GM21360 (cell line): ENCODE results near the gene PLA2G5.

Experiments used
- ATAC-seq: cut with Tn5 transposase; IDR thresholded peaks from one replicate; pipeline ENCODE4 v1.9.1; 2021; ENCODE audit warnings: mild to moderate bottlenecking, moderate library complexity; ENCODE audit not compliant: unreplicated experiment

Gene PLA2G5

DNA sequence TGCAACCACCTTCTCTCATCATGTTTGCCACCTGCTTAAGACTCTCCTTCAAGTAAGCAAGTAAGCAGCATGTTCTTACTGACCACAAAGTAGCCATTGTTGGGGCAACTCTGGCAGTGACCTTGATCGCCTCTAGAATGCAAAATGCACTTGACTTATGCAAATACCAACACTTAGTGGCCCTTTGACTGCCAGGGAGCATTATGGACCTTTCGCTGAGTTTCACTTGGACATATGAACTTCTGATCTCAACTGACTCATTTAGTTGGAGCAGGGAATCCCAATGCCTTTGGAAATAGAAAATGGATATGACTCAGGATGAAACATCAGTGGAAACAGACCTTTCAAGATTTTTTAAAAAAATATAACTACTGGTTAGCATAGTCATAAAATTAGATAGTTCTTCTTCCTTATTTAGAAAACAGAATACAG, 6.1 kb upstream of the PLA2G5 start:
- ATAC-seq = no peak

DNA sequence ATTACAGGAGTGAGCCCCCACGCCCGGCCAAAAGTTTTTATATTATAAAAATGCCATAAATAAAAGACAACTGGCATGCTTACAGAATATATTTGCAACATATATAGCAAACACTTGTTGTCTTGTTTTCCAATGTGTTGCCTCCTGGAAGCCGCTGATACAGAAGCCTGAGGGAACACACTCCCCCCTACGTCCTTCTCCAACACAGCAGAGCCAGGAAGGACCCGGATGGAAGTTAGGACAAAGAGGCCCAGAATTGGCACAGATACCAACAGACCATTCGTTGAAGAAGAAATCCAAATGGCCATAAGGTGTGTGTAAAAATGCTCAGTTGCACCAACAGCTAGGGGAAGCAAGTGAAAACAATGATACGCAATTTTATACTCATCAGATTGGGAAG, 1.3 kb upstream of the PLA2G5 start:
- no peak for ATAC-seq

DNA sequence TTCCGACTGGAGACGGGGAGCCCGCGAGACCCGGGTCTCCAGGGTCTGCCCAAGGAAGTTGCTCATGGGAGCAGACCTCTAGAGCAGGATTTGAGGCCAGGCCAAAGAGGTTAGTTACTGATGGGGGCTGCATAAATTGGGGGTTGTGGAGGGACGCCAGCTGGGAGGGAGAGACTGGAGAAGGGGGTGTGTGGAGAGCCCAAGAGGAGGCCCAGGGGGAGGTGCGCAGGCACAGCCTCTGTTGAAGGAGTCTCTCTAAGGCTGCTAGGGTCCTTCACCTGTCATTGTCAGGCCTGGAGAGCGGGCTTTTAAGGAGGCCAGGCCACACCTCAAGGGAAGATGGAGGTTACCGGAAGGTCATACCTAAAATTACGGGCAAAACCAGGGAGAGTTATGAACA, 363 bp downstream of the PLA2G5 start:
- ATAC-seq = no peak

DNA sequence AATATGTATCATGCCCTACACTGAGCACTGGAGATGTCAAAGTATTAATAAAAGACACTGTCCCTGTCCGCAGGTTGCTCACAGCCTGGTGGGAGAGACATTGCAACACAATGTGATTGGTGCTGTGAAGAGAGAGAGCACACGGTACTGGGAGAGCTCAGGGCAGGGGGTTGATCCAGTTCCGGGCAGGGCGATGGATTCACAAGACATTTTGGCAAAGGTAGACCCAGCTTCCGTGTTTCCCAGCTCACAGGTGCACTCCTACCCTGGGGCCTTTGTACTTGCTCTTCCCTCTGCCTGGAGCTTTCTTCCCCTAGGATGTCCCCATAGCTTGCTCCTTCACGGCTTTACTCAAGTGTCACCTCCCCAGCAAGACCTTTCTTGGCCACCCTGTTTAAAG, 1.4 kb downstream of the PLA2G5 start:
- no peak for ATAC-seq

DNA sequence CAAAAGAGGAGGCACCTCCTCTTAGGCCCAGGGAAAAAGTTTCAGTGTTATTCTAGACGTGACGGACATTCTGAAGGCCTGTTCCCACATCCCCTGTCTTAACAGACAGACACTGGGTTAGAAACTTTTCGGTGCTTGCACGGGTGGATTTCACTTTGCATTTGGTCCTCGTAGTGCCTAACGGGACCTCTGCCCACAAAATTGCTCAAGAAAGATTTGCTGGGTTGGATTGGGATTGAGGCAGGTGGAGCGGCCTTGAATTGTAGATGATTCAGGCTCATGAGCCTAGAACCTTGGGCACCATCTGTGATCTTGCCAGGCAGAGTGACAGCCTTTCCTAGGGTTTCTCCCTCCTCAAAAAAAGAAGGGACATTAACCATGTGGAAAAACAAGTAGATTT, 2.8 kb downstream of the PLA2G5 start:
- no peak for ATAC-seq

DNA sequence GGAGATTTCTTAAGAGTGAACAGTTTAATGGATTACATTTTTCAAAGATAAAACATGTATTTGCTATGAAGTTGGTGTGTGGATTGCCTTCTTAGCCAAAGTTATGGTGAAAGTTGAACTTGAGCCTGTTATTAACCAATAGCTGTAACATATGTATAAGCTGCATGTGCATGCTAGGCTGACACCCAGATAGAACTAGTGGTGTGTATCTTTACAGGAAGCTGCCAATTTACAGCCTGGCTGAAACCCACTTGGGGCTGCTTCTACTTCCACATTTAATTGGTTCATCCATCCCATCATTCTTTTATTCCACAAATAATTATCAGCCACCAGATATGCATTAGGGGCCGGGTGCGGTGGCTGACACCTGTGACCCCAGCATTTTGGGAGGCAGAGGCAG, 3.3 kb downstream of the PLA2G5 start:
- no peak for ATAC-seq

DNA sequence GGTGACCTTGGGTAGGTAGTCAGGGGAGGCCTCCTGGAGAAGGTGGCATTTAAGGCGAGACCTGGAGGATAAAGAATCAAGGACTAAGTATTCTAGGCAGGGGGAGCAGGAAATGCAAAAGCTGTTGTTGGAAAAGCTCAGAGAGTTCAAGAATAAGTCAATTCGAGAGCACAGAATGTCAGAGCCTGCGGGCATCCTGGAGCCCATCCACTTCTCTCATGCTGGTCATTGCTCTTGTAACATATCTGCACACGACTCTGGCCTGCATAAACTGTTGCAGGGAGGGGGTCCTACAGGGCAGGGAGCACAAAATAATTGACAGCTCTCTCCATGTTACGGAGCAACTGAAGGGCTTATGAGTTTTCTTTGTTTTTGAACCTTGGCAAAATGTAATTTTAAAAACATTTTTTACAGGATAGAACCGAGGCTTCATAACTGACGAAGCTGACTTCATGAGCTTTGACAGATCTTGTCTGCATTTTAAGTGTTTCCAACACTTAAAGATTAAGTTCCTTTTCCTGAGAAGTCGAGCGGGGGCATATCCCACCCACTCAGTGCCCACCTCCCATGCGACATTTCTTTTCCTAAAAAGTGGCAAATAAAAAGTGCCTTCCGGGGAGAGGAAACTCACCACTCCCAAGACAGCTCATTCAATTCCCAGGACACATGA, 4.2 kb downstream of the PLA2G5 start:
- ATAC-seq = no peak

DNA sequence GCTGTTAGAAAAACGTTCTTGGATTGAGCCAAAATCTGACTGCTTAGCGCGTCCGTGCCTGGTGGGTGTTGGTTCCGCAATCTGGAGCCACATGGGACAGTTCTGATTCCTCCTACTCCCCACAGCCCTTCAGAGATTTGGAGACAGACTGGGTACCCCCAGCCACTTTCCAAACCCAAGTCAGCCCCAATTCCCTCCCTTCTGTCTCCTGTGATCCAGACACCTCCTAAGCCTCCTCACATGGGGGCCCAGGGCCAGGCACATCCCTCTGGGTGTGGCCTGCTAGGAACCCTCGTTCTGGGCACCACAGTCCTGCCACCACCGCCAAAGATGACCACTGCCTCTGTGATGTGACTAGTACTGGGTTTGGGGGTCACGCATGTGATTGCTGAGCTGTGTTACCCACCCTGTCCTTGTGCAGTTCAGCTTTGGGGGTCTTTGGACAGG, 4.8 kb downstream of the PLA2G5 start:
- no peak for ATAC-seq

DNA sequence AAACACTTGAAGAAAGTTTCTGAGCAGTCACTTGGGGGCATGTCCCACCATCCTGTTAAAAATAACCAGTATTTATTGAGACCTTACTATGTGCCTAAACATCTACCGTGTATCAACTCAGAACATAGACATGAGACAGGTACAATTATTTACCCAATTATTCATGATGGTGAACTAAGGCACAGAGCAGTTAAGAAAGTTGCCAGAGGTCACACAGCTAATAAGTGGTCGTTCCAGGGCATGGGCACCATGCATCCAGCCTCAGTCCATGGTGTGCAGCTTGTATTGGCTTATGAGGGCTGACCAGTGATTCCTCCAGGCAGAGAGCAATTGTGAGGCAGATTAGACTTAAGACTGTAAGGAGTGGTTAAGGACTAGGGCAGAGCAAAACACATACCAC, 5.4 kb downstream of the PLA2G5 start:
- no peak for ATAC-seq

DNA sequence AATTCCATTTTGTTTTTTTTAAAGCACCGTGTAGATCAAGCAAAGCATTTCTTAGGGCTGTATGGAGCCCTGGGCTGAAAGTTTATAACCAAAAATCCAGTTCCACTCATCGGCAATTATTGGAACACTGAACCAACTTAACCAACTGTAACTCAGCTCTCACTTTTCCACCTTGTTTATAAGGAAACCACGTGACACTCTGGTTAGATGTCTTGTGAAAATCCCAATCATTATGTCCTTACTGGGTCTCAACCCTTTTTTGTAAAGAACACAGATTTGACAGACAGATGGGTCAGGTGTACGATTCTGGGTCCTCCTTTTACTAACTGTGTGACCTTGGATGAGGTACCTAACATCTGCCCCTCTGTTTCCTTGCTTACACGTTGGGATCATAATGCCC, 6.2 kb downstream of the PLA2G5 start:
- ATAC-seq = no peak

DNA sequence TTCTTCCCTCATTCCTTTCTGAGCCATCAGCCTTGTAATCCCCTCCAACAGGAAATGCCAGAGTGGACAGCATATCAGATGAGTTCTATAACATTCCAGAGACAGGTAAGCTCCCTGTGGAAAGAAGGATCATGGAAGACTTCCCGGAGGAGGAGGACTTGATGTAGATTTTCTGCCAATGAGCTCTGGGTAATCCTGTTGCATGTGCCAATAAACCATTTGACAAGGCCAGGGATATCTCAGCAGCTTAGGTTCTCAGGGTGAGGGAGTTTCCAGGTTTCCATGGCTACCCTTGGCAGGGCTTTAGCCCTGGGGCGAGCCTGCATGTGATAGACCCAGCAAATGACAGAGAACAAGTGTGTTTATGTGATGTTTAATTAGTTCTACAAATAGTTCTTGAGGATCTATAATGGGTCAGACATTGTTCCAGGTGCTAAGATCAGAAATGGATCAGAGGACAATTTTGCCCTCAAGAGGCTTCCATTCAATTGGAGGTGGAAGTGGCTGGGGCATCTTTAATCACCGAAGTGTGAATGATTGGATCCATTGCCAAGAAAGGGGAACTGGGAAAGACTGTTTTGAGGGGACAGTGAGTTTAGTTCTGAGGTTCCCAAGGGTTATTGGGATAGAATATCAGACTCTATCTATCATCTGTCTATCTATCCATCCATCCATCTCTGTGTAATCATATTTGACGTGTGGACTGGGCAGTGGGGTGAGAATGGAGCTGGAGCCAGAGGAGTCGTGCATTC, 6.9 kb downstream of the PLA2G5 start:
- ATAC-seq = no peak

DNA sequence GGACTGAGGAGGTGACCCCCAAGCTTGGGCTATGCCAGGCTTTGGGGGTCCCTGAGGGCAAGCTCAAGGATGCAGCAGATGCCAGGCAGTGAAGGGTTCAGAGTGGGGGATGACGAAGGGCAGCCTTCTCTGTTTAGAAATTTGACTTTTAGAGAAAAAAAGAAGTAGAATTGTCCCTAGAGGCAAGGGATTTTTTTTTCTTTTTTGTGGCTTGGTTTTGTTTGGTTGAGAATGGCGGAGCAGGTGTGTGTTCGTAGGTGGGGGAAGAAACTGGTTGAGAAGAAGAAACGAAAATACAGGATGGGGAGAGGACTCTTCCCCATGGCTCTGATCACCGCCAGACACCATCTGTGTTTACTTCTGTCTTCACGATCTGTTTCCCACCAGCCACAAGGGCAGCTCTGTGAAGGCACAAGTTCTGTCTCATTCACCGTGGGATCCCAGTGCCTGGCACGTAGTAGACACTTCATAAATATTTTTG, 8.2 kb downstream of the PLA2G5 start:
- ATAC-seq = no peak

DNA sequence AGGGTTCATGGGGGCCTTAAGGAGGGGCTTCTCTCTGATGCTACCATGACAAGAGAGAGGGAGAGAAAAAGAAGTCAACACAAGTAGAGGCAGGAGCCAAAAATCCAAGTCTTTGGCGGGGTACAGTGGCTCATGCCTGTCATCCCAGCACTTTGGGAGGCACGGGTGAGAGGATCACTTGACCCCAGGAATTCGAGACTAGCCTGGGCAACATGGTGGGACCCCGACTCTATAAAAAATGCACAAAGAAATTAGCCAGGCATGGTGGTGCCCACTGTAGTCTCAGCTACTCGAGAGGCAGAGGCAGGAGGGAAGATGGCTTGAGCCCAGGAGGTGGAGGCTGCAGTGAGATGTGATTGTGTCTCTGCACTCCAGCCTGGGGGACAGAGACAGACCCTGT, 8.7 kb downstream of the PLA2G5 start:
- no peak for ATAC-seq

DNA sequence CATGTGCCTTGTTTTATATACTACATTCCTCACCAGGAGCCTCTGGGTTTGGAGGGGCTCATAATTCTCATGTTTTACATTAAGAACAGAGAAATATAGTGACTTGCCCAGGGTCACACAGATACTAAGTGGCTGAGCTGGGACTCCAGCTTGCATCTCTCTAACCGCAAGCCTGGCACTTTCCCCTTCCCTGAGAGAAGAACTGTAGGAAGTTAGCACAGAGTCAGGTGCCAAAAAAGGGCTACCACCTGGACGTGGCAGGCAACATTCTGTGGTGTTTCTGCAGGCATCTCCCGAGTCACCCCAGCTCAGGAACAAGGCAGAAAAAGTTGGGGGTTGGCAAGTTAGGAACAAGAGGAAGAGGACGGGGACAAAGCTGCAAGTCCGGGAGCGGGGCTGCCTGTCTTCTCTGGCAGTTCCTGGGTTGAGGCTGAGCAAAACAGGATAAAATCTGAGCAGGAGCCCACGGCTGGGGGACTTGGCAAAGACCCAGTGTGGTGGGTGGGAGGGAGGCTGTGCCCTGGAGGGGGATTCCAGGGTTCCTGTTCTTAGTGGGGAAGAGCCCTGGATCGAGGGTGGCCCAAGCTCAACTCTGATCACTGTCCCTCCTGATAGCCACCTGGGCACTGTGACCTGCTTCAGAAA, 9.8 kb downstream of the PLA2G5 start:
- no peak for ATAC-seq

DNA sequence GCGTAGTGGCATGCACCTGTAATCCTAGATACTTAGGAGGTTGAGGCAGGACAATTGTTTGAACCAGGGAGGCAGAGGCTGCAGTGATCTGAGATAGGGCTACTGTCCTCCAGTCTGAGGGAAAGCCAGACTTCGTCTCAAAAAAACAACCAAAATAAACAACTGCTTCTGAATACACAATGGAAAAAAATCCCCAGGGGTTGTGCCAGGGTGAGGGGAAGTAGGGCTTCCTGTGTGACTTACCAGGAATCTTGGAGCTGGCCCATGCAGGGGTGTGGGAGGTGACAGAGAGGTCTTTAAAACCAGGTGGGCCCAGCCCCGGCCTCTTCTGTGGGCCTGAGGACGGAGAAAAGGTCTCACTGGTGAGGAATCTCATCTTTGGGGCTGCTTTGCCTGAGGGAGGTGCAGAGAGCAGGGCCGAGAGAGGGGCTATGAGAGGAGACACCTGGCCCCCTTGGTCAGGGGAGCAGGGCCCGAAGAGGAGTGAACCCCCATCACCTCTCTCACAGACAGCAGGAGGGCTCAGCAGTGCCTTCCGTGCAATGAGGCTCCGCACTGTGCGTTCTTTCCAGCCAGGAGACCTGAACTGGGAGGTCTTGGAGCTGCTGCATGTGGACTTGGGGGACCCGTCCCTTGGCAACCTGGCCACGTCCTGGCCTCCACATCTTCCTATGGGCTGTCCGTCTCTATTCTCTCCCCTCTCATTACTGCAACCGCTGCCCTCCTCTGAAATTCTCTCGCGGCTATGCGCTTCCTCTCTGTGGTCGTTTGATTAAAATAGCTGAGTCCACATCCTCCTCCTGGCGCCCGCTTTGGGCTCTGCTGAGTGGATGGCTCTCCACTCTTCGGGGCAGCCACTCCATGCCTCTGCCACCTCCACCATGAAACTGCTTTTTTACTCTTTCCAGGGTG, 10.7 kb downstream of the PLA2G5 start:
- ATAC-seq = no peak

DNA sequence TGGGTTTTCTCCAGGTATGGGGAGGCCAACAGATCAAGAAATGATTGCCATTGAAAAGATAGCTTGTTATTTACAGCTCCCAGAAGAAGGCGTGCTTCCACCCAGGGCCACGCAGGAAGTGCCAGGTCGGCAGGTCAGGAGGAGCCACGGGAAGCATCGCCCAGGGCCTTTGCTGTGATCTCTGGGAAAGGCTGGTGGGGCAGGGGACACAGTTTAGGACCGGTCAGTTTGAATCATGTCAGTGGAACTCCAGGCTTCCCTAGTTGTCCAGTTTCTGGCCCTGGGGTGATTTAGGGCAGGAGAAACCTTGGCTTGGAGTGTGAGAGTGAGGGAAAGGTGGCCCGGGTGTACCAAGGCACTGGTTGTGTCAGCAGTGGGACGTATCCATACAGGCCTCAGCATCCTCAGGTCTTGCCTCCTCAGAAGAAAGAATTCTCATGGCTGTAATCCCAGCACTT, 11.4 kb downstream of the PLA2G5 start:
- no peak for ATAC-seq

DNA sequence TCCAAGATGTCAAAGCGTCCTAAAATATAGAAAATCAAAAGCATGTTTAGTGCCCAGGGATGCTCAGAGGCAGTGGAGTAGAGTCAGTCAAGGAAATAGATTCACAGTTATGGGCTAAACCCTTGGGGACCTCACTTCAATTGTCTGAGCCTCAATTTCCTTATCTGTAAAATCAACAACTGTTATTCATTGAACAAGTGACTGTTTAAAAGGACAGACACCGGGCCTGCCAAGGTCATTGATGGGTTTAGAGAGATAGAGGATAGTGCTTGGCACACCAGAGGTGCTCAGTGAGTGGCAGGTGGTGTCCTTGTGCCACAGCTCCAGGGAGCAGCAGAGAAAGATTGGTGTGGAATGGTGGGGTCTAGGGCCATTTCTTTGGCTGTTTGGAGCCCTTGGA, 12.8 kb downstream of the PLA2G5 start:
- ATAC-seq = no peak

DNA sequence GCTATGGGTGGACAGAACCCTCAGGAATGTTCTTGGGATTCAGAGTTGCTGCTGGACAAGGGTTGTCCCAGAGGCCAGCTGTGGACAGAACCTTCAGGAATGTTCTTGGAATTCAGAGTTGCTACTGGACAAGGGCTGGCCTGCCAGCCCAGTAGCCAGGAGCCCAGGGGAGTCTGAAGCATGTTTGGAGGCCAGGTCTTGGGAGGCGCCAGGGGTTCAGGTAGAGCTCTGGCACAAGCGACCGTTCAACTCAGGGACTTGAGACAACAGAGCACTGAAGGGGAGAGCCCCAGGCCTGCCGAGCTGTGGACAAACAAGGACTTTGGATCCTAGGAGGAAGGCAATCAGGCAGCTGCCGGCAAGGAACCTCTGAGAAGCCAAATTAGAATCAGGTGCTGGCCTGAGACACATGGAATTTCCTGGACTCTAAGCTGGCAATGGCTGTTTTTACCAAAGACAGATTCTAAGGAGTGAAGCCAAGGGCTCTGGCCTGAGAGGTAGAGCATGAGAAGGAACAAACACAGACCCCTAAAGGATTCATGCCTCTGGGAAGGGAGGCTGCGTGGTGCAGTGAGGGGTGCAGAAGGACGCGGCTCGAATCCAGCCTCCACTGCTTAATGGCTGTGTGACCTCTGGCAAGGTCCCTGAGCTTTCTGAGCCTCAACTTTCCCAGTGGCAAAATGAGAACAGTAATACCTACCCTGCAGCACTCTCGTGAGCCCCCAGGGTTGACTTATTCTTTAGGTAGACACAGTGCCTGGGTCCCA, 13.4 kb downstream of the PLA2G5 start:
- no peak for ATAC-seq

DNA sequence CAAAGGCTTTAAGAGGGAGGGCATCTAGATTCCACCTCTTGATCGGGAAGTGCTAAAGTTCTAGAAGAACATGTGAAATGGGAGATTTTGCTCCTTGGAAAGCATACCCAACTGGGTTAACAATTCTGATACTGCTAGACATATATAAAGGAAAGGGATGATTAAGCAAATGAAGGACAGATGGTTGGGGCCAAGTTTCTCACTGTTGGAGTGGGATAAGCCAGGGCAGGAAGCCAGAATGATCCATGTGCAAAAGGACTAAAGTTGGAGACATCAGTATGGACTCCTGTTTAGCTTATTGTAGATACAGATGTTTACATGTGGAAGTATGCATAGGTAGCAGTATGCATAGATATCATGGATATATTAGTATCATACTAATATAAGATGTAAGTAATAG, 16.8 kb downstream of the PLA2G5 start:
- ATAC-seq = no peak

DNA sequence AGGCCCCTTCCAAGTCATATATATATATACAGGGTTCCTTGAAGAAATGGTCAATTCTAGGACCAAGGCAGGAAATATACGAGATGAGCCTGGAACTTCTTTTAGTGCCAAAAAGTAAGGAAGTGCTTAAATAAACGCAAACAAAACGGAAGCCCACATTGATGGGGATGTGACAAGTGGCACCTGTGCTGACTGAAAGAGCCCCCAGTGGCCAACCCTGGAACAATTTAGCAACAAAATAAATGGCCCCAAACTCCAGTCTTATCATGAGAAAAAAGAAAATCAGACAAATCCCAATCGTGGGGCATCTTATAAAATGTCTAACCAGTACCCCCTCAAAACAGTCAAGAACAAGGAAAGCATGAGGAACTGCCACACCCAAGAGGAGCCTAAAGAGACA, 17.7 kb downstream of the PLA2G5 start:
- no peak for ATAC-seq
